Measurements from ENCODE around the gene FADS1. TPM values are rescaled to one million over a fixed set of nuclear protein-coding genes. Genes with fewer than 3 reads are reported as not detected.
A peak's percentile ranks its signal among the peaks of the same experiment; 100 is the strongest.

The FADS1 gene
- total and polyA plus RNA-seq, 4 donors: 63.6 to 94.9 (median 91.9) TPM

DNA sequence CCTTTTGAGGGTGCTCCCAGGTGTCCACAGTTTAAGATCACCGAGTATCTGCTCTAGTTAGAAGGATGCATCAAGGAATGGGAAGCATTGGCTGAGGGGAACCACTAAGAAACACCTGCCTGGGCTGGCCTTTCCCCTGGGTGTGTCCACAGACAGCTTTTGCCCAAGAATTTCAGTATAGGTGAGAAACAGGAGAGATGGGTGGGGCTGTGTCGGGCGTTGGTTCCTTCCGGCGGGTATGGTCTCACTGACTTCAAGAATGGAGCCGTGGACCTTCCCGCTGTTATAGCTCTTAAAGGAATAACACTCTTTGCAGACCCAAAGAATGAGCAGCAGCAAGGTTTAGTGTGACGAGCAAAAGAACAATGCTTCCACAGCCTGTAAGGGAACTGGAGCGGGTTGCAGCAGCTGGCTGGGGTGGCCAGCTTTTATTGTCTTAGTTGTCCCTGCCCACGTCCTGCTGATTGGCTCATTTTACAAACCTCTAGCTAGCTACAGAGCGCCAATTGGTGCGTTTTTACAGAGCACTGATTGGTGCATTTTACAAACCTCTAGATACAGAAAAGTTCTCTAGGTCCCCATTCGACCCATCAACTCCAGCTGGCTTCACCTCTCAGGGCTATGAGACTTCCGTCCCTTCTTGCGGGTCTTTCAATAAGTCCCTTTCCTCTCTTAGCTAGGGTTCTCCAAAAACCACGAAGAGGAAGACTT is 2.4 kb downstream of the FADS1 start:
- H3K4me3 ChIP-seq (ENCODE audit: low read depth, low read length): peak overlapping the region; percentile 90
- 52% methylated on average over 8 of the region's 16 CpGs for WGBS (ENCODE audit: insufficient coverage)
- peaks cover 46% of the 10 kb centered on the region for H3K36me3 ChIP-seq (ENCODE audit: control insufficient read depth, insufficient read depth, low read length)
- peaks cover 35% of the 10 kb centered on the region for H3K4me1 ChIP-seq (ENCODE audit: control insufficient read depth, insufficient read depth, low read length)
- H3K27ac ChIP-seq (ENCODE audit: low read depth, low read length): peak overlapping the region; percentile 96
- H3K9me3 ChIP-seq (ENCODE audit: control insufficient read depth, insufficient read depth, low read length): no peaks in the 10 kb centered on the region
- peak in 2 of 6 donors; percentile 28 to 87 for DNase-seq (ENCODE audit: low read depth in 4 of 6, low spot score in 6 of 6)
- H3K27me3 ChIP-seq (ENCODE audit: control insufficient read depth, insufficient read depth, low read length): no peaks in the 10 kb centered on the region

DNA sequence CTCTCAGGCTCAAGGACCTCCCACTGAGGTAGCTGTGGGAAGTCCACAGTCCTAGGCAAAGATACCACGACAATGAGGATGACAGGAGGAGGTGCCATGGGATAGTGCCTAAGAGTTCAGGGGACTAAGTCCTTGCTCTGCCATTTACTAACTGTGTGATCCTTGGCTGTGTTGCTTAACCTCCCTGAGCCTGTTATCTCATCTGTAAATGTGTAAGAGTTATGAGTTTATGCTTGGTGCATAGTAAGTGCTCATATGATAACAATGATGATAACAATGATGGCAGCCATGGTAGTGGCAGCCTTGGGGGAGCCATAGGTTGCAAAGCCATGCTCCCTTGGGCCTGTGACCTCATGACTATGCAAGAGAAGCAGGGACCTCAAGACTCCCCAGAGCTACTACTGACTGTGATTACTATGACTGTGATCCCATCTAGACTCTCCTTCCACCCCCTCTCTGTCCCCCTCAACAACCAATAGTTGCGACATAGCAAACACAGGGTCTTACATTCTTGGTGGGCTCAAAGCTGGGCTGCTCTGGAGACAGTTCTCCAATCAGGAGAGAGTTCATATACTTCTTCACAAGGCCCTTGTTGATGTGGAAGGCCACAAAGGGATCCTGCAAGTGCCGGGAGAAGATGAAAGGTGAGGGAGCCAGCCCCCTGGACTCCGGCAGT is 3.9 kb downstream of the FADS1 start:
- Histone ChIP-seq H3K4me3 (ENCODE audit: low read depth, low read length) (no peak overlapping the region), H3K27ac (ENCODE audit: low read depth, low read length) (no peak overlapping the region)

DNA sequence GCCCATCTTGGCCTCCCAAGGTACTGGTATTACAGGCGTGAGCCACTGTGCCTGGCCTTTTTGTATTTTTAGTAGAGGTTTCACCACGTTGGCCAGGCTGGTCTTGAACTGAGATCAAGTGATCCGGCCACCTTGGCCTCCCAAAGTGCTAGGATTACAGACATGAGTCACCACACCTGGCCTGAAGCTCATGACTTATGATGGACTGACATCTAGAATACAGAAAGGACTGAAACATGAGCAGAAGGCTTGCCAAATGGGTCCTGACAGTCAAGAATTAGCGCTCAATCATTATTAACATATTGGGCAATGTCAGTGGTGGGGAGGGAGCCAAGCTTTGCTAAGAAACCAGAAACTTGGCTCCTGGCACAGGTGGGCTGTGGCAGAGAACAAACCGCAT is 5.0 kb downstream of the FADS1 start:
- H3K27ac ChIP-seq (ENCODE audit: low read depth, low read length): no peak overlapping the region
- WGBS (ENCODE audit: insufficient coverage): 80% methylated on average over 4 of the region's 5 CpGs
- no peaks in the 10 kb centered on the region for H3K27me3 ChIP-seq (ENCODE audit: control insufficient read depth, insufficient read depth, low read length)
- peaks cover 28% of the 10 kb centered on the region for H3K4me1 ChIP-seq (ENCODE audit: control insufficient read depth, insufficient read depth, low read length)
- no peaks in the 10 kb centered on the region for H3K9me3 ChIP-seq (ENCODE audit: control insufficient read depth, insufficient read depth, low read length)
- peaks cover 66% of the 10 kb centered on the region for H3K36me3 ChIP-seq (ENCODE audit: control insufficient read depth, insufficient read depth, low read length)
- H3K4me3 ChIP-seq (ENCODE audit: low read depth, low read length): no peak overlapping the region
- no peak for DNase-seq (ENCODE audit: low read depth in 4 of 6, low spot score in 6 of 6)

More for the DNA sequence above, 3.9 kb downstream of the FADS1 start:
- Histone ChIP-seq H3K4me1 (ENCODE audit: control insufficient read depth, insufficient read depth, low read length) (peaks cover 35% of the 10 kb centered on the region), H3K27me3 (ENCODE audit: control insufficient read depth, insufficient read depth, low read length) (no peaks in the 10 kb centered on the region), H3K9me3 (ENCODE audit: control insufficient read depth, insufficient read depth, low read length) (no peaks in the 10 kb centered on the region), H3K36me3 (ENCODE audit: control insufficient read depth, insufficient read depth, low read length) (peaks cover 57% of the 10 kb centered on the region)
- 98% methylated on average over 4 of the region's 4 CpGs for WGBS (ENCODE audit: insufficient coverage)
- DNase-seq (ENCODE audit: low read depth in 4 of 6, low spot score in 6 of 6): no peak

DNA sequence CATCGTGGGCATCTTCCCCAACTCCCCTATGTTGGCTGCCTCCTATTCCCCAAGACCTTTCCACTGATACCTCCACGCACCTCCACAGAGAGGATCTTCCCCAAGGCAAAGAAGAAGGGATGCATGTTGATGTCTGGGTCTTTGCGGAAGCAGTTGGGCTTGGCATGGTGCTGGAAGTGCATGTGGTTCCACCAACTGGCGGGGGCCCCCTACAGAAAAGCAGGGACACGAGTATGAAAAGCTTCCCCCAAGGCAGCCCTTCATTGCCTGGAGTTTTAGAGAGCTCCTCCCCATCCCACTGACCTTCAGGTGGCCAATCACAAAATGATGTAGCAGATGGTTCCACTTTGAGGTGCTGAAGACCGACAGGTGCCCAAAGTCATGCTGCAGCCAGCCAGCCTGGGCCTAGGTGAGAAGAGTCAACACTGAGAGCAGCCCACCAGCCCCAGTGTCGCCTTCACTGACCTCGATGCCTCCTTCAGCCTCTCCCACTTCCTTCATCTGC is 6.1 kb downstream of the FADS1 start:
- no peaks in the 10 kb centered on the region for H3K27me3 ChIP-seq (ENCODE audit: control insufficient read depth, insufficient read depth, low read length)
- H3K9me3 ChIP-seq (ENCODE audit: control insufficient read depth, insufficient read depth, low read length): no peaks in the 10 kb centered on the region
- 86% methylated on average over 5 of the region's 8 CpGs for WGBS (ENCODE audit: insufficient coverage)
- H3K4me1 ChIP-seq (ENCODE audit: control insufficient read depth, insufficient read depth, low read length): peaks cover 20% of the 10 kb centered on the region
- no peak overlapping the region for H3K27ac ChIP-seq (ENCODE audit: low read depth, low read length)
- no peak overlapping the region for H3K4me3 ChIP-seq (ENCODE audit: low read depth, low read length)
- no peak for DNase-seq (ENCODE audit: low read depth in 4 of 6, low spot score in 6 of 6)
- peaks cover 77% of the 10 kb centered on the region for H3K36me3 ChIP-seq (ENCODE audit: control insufficient read depth, insufficient read depth, low read length)

DNA sequence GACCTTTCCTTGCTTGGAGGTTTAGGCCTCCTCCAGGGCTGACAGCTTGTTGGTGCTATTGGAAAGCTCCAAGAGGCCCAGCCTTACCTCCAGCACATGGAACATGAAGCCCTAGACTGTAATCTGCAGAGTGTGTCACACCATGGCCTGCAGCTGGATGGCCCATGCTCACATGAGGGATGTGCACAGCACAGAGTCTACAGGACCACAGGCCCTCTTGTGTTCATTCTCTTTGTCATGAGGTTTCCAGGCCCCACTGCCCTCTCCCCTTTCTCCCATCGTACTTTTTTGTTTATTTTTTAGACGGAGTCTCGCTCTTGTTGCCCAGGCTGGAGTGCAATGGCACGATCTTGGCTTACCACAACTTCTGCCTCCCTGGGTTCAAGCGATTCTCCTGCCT is 10.0 kb downstream of the FADS1 start:
- Histone ChIP-seq H3K27ac (ENCODE audit: low read depth, low read length) (no peak overlapping the region), H3K27me3 (ENCODE audit: control insufficient read depth, insufficient read depth, low read length) (no peaks in the 10 kb centered on the region), H3K4me3 (ENCODE audit: low read depth, low read length) (no peak overlapping the region), H3K4me1 (ENCODE audit: control insufficient read depth, insufficient read depth, low read length) (no peaks in the 10 kb centered on the region), H3K9me3 (ENCODE audit: control insufficient read depth, insufficient read depth, low read length) (no peaks in the 10 kb centered on the region), H3K36me3 (ENCODE audit: control insufficient read depth, insufficient read depth, low read length) (peaks cover 91% of the 10 kb centered on the region)
- DNase-seq (ENCODE audit: low read depth in 4 of 6, low spot score in 6 of 6): no peak
- 85% methylated on average over 4 of the region's 5 CpGs for WGBS (ENCODE audit: insufficient coverage)

DNA sequence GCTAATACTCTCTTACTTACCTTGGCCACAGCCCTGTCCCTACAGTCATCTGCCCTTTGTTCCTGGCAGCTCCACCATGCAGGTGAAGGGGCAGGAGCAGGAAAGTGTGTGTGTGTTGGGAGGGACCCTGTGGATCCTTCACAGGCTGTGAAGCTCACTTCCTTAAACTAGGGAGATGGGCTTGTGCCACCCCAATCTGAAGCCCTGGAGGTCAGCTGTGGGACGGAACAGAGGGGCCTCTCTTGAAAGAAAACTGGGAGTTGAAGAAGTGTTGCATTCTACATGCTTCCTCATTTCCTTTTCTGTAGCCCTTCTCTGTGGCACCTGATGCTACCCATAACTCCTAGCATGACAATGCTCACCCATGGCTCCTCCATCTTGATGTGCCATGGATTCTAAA is 11.7 kb downstream of the FADS1 start:
- Histone ChIP-seq H3K27ac (ENCODE audit: low read depth, low read length) (no peak overlapping the region), H3K36me3 (ENCODE audit: control insufficient read depth, insufficient read depth, low read length) (peaks cover 81% of the 10 kb centered on the region), H3K4me3 (ENCODE audit: low read depth, low read length) (no peak overlapping the region), H3K27me3 (ENCODE audit: control insufficient read depth, insufficient read depth, low read length) (no peaks in the 10 kb centered on the region), H3K4me1 (ENCODE audit: control insufficient read depth, insufficient read depth, low read length) (no peaks in the 10 kb centered on the region), H3K9me3 (ENCODE audit: control insufficient read depth, insufficient read depth, low read length) (no peaks in the 10 kb centered on the region)
- 71% methylated on average over 1 of the region's 1 CpG for WGBS (ENCODE audit: insufficient coverage)
- no peak for DNase-seq (ENCODE audit: low read depth in 4 of 6, low spot score in 6 of 6)

DNA sequence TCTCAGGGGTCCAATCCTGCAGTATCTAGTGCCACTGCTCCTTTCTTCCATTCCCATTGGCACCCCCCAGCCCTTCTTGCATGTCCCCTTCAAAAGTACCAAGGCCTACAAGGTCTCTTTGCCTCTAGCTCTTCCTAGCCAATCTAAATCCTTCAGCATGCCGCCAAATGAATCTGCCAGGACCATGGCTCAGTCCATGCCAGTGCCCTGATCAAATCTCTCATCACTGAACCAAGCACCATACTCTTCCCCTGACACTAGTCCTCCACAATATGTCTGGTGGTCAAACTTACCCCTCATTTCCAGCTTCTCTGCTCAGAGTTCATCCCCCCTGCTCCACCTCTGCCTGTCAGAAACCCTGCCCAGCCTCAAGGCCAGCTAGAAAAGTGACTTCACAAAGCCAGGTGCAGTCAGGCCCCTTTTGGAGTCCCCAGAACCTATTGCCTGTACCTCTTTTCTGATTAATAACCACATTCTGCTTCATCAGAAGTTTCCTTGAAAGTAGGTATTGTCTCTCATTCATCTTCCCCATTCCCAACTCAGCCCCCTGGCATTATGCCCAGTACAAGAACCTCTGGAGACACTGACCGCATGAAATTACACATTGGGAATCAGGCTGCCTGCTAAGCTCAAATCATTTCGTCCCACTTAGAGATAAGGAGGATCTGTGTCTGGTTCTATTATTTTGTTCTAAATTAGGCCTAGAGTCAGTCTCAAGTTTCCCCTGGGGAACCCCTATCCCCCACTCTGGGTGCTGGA is 12.7 kb downstream of the FADS1 start:
- Histone ChIP-seq H3K4me3 (ENCODE audit: low read depth, low read length) (no peak overlapping the region), H3K27ac (ENCODE audit: low read depth, low read length) (no peak overlapping the region), H3K9me3 (ENCODE audit: control insufficient read depth, insufficient read depth, low read length) (no peaks in the 10 kb centered on the region), H3K4me1 (ENCODE audit: control insufficient read depth, insufficient read depth, low read length) (no peaks in the 10 kb centered on the region), H3K27me3 (ENCODE audit: control insufficient read depth, insufficient read depth, low read length) (no peaks in the 10 kb centered on the region), H3K36me3 (ENCODE audit: control insufficient read depth, insufficient read depth, low read length) (peaks cover 78% of the 10 kb centered on the region)
- DNase-seq (ENCODE audit: low read depth in 4 of 6, low spot score in 6 of 6): peak in 1 of 6 donors; percentile 40
- WGBS (ENCODE audit: insufficient coverage): 91% methylated on average over 1 of the region's 3 CpGs

DNA sequence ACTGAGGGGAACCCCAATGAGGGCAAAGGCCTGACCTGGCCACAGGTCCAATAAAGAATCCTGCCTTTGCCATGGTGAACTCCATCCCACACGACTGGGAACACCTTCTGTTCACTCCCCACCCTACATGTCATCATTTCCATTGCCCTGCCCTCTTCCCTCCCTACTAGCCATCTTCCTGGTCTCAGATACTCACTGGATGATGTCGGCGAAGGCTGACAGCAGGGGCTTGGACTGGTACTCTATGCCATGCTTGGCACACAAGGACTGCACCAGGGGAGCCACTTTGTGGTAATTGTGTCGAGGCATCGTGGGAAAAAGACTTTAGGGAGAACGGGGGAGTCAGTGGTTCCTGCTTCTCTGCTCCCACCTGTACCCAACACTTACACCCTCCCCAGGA is 14.2 kb downstream of the FADS1 start:
- H3K9me3 ChIP-seq (ENCODE audit: control insufficient read depth, insufficient read depth, low read length): no peaks in the 10 kb centered on the region
- no peak overlapping the region for H3K4me3 ChIP-seq (ENCODE audit: low read depth, low read length)
- DNase-seq (ENCODE audit: low read depth in 4 of 6, low spot score in 6 of 6): no peak
- no peaks in the 10 kb centered on the region for H3K4me1 ChIP-seq (ENCODE audit: control insufficient read depth, insufficient read depth, low read length)
- WGBS (ENCODE audit: insufficient coverage): 96% methylated on average over 4 of the region's 6 CpGs
- no peaks in the 10 kb centered on the region for H3K27me3 ChIP-seq (ENCODE audit: control insufficient read depth, insufficient read depth, low read length)
- H3K36me3 ChIP-seq (ENCODE audit: control insufficient read depth, insufficient read depth, low read length): peaks cover 67% of the 10 kb centered on the region
- H3K27ac ChIP-seq (ENCODE audit: low read depth, low read length): no peak overlapping the region

DNA sequence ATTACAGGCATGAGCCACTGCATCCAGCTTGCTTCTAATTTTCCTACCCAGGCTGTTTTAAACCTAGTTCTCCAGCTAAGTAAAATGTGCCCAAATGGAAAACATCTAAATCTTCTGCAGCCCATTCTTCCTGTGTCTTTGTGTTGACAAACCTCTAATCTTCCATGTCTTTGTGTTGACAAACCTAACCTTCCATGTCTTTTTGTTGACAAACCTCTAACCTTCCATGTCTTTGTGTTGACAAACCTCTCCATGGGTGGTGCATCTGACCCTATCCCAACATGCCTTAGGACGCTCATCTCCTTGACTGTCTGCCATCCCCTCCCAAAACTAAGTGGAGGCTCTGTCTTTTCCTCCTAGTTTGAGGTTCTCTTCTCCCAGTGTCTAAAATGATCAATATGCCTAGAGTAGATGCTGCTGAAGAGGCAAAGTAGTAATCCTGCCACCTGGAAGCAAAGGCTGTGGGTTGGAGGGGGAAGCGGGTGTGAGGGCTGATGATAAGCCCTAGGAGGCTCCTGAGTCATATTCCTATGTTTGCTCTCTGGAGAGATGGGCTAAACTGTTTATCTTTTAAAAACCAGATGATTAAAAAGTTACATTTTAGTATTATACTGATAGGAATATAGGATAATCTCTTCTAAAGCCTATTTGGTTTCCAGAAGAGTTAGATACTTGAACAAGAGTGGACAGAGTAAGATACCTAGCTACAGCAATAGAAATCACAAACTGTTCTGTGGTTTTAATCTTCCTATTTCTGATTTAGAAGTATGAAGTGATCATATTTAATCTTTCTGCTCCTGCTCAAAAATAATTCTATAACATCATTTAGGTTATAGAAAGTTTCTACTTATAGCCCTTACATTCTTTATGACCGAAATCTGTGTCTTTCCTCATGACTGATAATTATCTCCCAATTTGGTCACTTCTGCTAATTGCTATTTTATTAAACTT is 16.2 kb downstream of the FADS1 start:
- H3K36me3 ChIP-seq (ENCODE audit: control insufficient read depth, insufficient read depth, low read length): peaks cover 56% of the 10 kb centered on the region
- DNase-seq (ENCODE audit: low read depth in 4 of 6, low spot score in 6 of 6): no peak
- no peaks in the 10 kb centered on the region for H3K27me3 ChIP-seq (ENCODE audit: control insufficient read depth, insufficient read depth, low read length)
- H3K9me3 ChIP-seq (ENCODE audit: control insufficient read depth, insufficient read depth, low read length): no peaks in the 10 kb centered on the region
- no CpG with 5 or more reads among the region's 3 CpGs for WGBS (ENCODE audit: insufficient coverage)
- no peak overlapping the region for H3K4me3 ChIP-seq (ENCODE audit: low read depth, low read length)
- no peak overlapping the region for H3K27ac ChIP-seq (ENCODE audit: low read depth, low read length)
- no peaks in the 10 kb centered on the region for H3K4me1 ChIP-seq (ENCODE audit: control insufficient read depth, insufficient read depth, low read length)
